Kidney epithelial cell (primary cell): ENCODE measurements around the gene ATP5MG. TPM values are rescaled to one million over a fixed set of nuclear protein-coding genes. Genes with fewer than 3 reads are reported as not detected.
"Not testable (repeated sequence)": the region's sequence is repeated elsewhere in the genome, so short reads cannot be mapped to it uniquely, and the experiment has no call there.

Experiments used
- DNase-seq: peaks from one replicate; pipeline ENCODE4 v3.0.0-alpha.2; 2010; ENCODE audit warnings: low read depth
- H3K27me3 ChIP-seq: 2 replicates; pipeline ENCODE4 v1.6.0; 2011; ENCODE audit warnings: low read length; ENCODE audit not compliant: control insufficient read depth, insufficient read depth
- H3K36me3 ChIP-seq: 2 replicates; pipeline ENCODE4 v1.5.1; 2011; ENCODE audit warnings: low read length; ENCODE audit not compliant: control insufficient read depth, insufficient read depth
- H3K4me3 ChIP-seq: 2 replicates; pipeline ENCODE4 v1.5.1; 2011; ENCODE audit warnings: low read depth, mild to moderate bottlenecking, control low read depth, low read length
- CTCF ChIP-seq: IDR thresholded peaks from 2 replicates; pipeline ENCODE4 v1.5.1; 2011; ENCODE audit warnings: mild to moderate bottlenecking, moderate library complexity, low read length, control low read depth, inconsistent platforms; ENCODE audit not compliant: insufficient read depth, poor library complexity, severe bottlenecking
- total RNA-seq: library from RNA; depleted of rRNA; stranded (reverse); fragments of >200 nt; gene quantifications from 2 replicates; pipeline ENCODE4 v1.2.3, GENCODE V29; 2015

Gene ATP5MG
- total RNA-seq, 1 donor from 2014 or later = 52.7 TPM

DNA sequence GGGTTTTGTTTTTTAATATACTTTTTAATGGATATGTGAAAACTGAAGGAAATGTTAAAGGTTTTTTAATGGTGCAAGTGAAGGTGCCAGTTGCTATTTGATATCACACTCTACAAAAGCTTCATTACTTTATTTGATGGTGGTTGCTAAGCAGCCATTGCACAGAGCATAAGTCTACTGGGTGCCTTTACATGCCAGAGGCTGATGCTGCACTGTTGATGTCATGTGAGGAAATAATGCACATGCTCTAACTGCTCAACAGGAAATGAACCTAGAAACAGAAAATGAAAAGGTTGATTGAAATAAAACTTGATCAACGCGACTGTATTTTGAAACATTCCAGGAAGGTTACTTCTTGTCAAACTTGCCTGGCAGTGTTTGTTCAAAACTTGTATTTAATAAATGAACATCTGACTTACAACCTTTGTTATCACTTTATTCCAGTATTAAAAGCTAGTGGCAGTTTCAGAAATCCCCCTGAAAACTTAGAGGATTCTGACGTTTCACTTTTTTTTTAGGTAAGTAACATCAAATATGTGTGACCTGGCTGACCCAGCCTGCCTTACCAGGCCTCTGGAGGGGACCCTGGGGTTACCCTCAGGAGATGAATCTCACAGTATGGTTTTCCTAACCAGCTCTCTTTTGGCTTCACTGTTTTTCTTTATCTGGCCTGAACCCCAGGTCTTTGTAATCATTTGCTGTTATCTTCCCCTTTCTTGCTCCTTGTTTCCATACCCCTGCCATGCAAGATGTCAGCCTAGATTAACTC, 2.4 kb upstream of the ATP5MG start:
- Histone ChIP-seq H3K27me3 (no peaks in the 10 kb centered on the region), H3K36me3 (no peaks in the 10 kb centered on the region), H3K4me3 (no peak overlapping the region)
- TF ChIP-seq CTCF = no peak
- DNase-seq = no peak

DNA sequence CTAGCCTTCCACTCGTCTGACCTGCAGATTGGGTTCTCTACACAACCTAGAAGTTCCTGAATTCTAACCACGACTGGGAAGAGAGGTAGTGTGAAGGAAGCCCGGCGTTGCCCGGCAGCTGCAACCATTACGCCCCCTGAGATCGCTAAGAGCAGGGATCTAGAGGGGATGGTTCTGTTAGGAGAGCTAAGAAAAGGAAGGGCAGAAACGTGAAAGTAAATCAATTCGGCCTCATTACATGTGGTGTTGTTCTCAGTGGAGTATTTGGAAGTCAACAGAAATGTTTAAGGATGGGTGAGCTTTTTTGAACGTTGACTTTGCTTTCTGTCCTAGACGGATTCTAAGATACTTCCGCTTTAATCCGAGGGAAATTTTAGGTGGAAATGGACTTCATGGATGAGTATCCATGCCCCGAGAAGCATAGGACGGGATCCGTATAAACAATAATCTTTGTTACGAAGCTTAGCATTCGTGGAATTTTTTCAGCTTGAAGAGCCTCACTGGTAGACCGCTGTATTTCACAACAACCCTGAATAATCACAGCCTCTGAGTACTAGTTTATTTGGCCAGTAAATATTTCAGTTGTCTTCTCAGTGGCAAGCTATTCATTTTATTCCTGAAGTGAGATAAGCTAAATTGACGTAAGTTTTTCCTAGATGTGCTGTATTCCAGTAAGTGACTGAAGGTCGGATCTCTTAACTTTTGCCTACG, 629 bp downstream of the ATP5MG start:
- TF ChIP-seq CTCF = no peak
- no peaks in the 10 kb centered on the region for H3K27me3 ChIP-seq
- no peaks in the 10 kb centered on the region for H3K36me3 ChIP-seq
- DNase-seq = no peak
- peak overlapping the region; percentile 93 for H3K4me3 ChIP-seq

DNA sequence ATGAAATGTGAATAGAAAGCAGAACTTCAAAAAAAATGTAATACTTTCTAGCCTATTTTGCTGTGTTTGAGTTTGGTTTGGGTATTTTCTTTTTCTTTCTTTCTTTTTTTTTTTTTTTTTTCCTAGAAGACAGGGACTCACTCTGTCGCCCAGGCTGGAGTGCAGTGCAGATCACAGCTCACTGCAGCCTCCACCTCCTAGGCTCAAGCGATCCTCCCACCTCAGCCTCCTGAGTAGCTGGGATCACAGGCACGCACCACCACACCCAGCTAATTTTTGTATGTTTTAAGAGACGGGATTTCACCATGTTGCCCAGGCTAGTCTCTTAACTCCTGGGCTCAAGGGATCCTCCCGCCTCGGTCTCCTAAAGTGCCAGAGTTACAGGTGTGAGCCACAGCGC, 1.2 kb downstream of the ATP5MG start:
- H3K4me3 ChIP-seq = peak overlapping the region; percentile 93
- H3K27me3 ChIP-seq, DNase-seq, H3K36me3 ChIP-seq: not testable (repeated sequence)

GRCh38 chr11:118406599-118407166, 5.3 kb downstream of the ATP5MG start:
- H3K36me3 ChIP-seq = no peaks in the 10 kb centered on the region

GRCh38 chr11:118410055-118410745, 8.8 kb downstream of the ATP5MG start:
- DNase-seq = no peak
- no peak for TF ChIP-seq CTCF
- H3K27me3 ChIP-seq = no peaks in the 10 kb centered on the region
- H3K36me3 ChIP-seq = no peaks in the 10 kb centered on the region
- no peak overlapping the region for H3K4me3 ChIP-seq

More at GRCh38 chr11:118406599-118407166, 5.3 kb downstream of the ATP5MG start:
- Histone ChIP-seq H3K4me3 (no peak overlapping the region), H3K27me3 (no peaks in the 10 kb centered on the region)
- DNase-seq = no peak
- TF ChIP-seq CTCF = no peak

- TF ChIP-seq CTCF = no peak
- no peak for DNase-seq
- no peak overlapping the region for H3K4me3 ChIP-seq
- no peaks in the 10 kb centered on the region for H3K27me3 ChIP-seq
- no peaks in the 10 kb centered on the region for H3K36me3 ChIP-seq
Observed at GRCh38 chr11:118411530-118411929, 10.1 kb downstream of the ATP5MG start.
